ENCODE results near the gene BACE2. TPM values are rescaled to one million over a fixed set of nuclear protein-coding genes. Genes with fewer than 3 reads are reported as not detected.

BACE2 gene
- total and polyA plus RNA-seq, 2 donors (not counting 3 experiments of a cell fraction or from before 2014, with no cell fraction given) = 113 to 184 TPM

GRCh38 chr21:41304068-41304720, 136.2 kb downstream of the BACE2 start:
- dilution Hi-C loops (cut with MboI; ENCODE audit: extremely low pct_ligation_motif_present, low sequenced_read_pairs) (no loop called here), intact Hi-C loops (cut with micrococcal nuclease) (no loop called here)
- ChIA-PET POLR2A (no interaction called here), CTCF (no interaction called here)
- FAIRE-seq (no peak), DNase-seq (ENCODE audit: low read depth, low spot score) (no peak)
- H3K9me3 ChIP-seq (replicated peaks; ENCODE audit: control insufficient read depth, insufficient read depth, low read length) = no peaks in the 10 kb centered on the region
- TF ChIP-seq MAX (IDR thresholded peaks at IDR 0.05; ENCODE audit: insufficient read depth, insufficient read length) (no peak), MYC (IDR thresholded peaks at IDR 0.05; ENCODE audit: low read depth, low read length) (no peak), GATA2 (IDR thresholded peaks at IDR 0.05; ENCODE audit: insufficient read depth, insufficient read length, low read depth, low read length) (no peak), POLR2AphosphoS5 (IDR thresholded peaks at IDR 0.05; ENCODE audit: insufficient read depth, low read depth, low read length) (no peak), JUN (IDR thresholded peaks at IDR 0.05; ENCODE audit: borderline replicate concordance, insufficient read depth, insufficient read length, low read depth) (no peak), EZH2 (IDR thresholded peaks at IDR 0.05; ENCODE audit: borderline replicate concordance, low read depth, low read length, severe bottlenecking) (no peak)
- no TSS peak for BruUV-seq (replicated peaks)
- H3K4me2 ChIP-seq (ENCODE audit: insufficient read depth, low read length) = no peak overlapping the region
- no peak overlapping the region for H3K4me3 ChIP-seq (replicated peaks in 1 of 3; ENCODE audit: insufficient read depth in 1 of 3, low read depth in 1 of 3, low read length in 3 of 3)
- no peaks in the 10 kb centered on the region for H3K4me1 ChIP-seq (ENCODE audit: control insufficient read depth, extremely low read depth, insufficient read depth, low read length)
- H3K36me3 ChIP-seq (ENCODE audit: control insufficient read depth in 2 of 2, extremely low read depth in 1 of 2, insufficient read depth in 2 of 2, low read length in 2 of 2) = no peaks in the 10 kb centered on the region
- H2AFZ ChIP-seq (ENCODE audit: low read depth, low read length) = no peak overlapping the region
- no peaks in the 10 kb centered on the region for H3K9me1 ChIP-seq (replicated peaks; ENCODE audit: control insufficient read depth, extremely low read depth, insufficient read depth, low read length)
- H3K79me2 ChIP-seq (ENCODE audit: control insufficient read depth, insufficient read depth, low read length) = no peaks in the 10 kb centered on the region
- no peak overlapping the region for H3K9ac ChIP-seq (replicated peaks; ENCODE audit: extremely low read depth, insufficient read depth, low read length)
- no peak overlapping the region for H3K27ac ChIP-seq (ENCODE audit: insufficient read depth, low read depth, low read length)
- no peaks in the 10 kb centered on the region for H3K27me3 ChIP-seq (ENCODE audit: control insufficient read depth in 2 of 2, insufficient read depth in 2 of 2, low read length in 2 of 2)
- H4K20me1 ChIP-seq (replicated peaks; ENCODE audit: control insufficient read depth, extremely low read depth, insufficient read depth, low read length) = no peaks in the 10 kb centered on the region

GRCh38 chr21:41307219-41307618, 139.3 kb downstream of the BACE2 start:
- ChIA-PET POLR2A (no interaction called here), CTCF (interaction anchor here (0.8 to 1.5 kb wide), 3 partner anchors 9 to 24 kb away, joined by 3 to 5 read pairs (median 3); no protein-coding TSS in a partner anchor)
- H3K27me3 ChIP-seq (ENCODE audit: control insufficient read depth in 2 of 2, insufficient read depth in 2 of 2, low read length in 2 of 2) = no peaks in the 10 kb centered on the region
- H4K20me1 ChIP-seq (replicated peaks; ENCODE audit: control insufficient read depth, extremely low read depth, insufficient read depth, low read length) = no peaks in the 10 kb centered on the region
- H3K4me1 ChIP-seq (ENCODE audit: control insufficient read depth, extremely low read depth, insufficient read depth, low read length) = no peaks in the 10 kb centered on the region
- dilution Hi-C loops (cut with MboI; ENCODE audit: extremely low pct_ligation_motif_present, low sequenced_read_pairs) = no loop called here
- H2AFZ ChIP-seq (ENCODE audit: low read depth, low read length) = no peak overlapping the region
- H3K79me2 ChIP-seq (ENCODE audit: control insufficient read depth, insufficient read depth, low read length) = no peaks in the 10 kb centered on the region
- H3K4me3 ChIP-seq (replicated peaks in 1 of 3; ENCODE audit: insufficient read depth in 1 of 3, low read depth in 1 of 3, low read length in 3 of 3) = no peak overlapping the region
- H3K36me3 ChIP-seq (ENCODE audit: control insufficient read depth in 2 of 2, extremely low read depth in 1 of 2, insufficient read depth in 2 of 2, low read length in 2 of 2) = no peaks in the 10 kb centered on the region
- FAIRE-seq (no peak), DNase-seq (ENCODE audit: low read depth, low spot score) (no peak)
- H3K9me3 ChIP-seq (replicated peaks; ENCODE audit: control insufficient read depth, insufficient read depth, low read length) = no peaks in the 10 kb centered on the region
- no TSS peak for BruUV-seq (replicated peaks)
- no peak for TF ChIP-seq MAX (IDR thresholded peaks at IDR 0.05; ENCODE audit: insufficient read depth, insufficient read length)
- TF ChIP-seq MYC (IDR thresholded peaks at IDR 0.05; ENCODE audit: low read depth, low read length) = no peak
- no peak for TF ChIP-seq FOS (IDR thresholded peaks at IDR 0.05; ENCODE audit: borderline replicate concordance, insufficient read depth, low read length)
- no peak for TF ChIP-seq POLR2A (IDR thresholded peaks at IDR 0.05; ENCODE audit: low read depth, low read length)
- TF ChIP-seq CTCF (IDR thresholded peaks at IDR 0.05; ENCODE audit: extremely low read depth in 1 of 2, insufficient read depth in 1 of 2, low read depth in 1 of 2, low read length in 2 of 2) = no peak
- TF ChIP-seq POLR2AphosphoS5 (IDR thresholded peaks at IDR 0.05; ENCODE audit: insufficient read depth, low read depth, low read length) = no peak
- no peak for TF ChIP-seq EZH2 (IDR thresholded peaks at IDR 0.05; ENCODE audit: borderline replicate concordance, low read depth, low read length, severe bottlenecking)
- TF ChIP-seq JUN (IDR thresholded peaks at IDR 0.05; ENCODE audit: borderline replicate concordance, insufficient read depth, insufficient read length, low read depth) = no peak
- no peak for TF ChIP-seq GATA2 (IDR thresholded peaks at IDR 0.05; ENCODE audit: insufficient read depth, insufficient read length, low read depth, low read length)
- no peak overlapping the region for H3K4me2 ChIP-seq (ENCODE audit: insufficient read depth, low read length)
- intact Hi-C loops (cut with micrococcal nuclease) = no loop called here
- no peak overlapping the region for H3K27ac ChIP-seq (ENCODE audit: insufficient read depth, low read depth, low read length)
- no peaks in the 10 kb centered on the region for H3K9me1 ChIP-seq (replicated peaks; ENCODE audit: control insufficient read depth, extremely low read depth, insufficient read depth, low read length)
- no peak overlapping the region for H3K9ac ChIP-seq (replicated peaks; ENCODE audit: extremely low read depth, insufficient read depth, low read length)
